H1 (cell line): ENCODE measurements around the gene DIAPH2. TPM values are rescaled to one million over a fixed set of nuclear protein-coding genes. Genes with fewer than 3 reads are reported as not detected.

Source experiments
- CTCF ChIA-PET: fragments of 300-600 bp; sonication (Branson Sonifier 250); formaldehyde crosslinking; loops from one replicate; lab custom pipeline; 2021; ENCODE audit not compliant: partially characterized antibody; lab: Charles Lee
- POLR2A ChIA-PET: fragments of 300-600 bp; sonication (Branson Sonifier 250); formaldehyde crosslinking; loops from one replicate; lab custom pipeline; 2021; ENCODE audit warnings: inconsistent platforms; ENCODE audit not compliant: partially characterized antibody; lab: Charles Lee
- DNase-seq, 2 experiments: peaks; one replicate each; pipeline versions ENCODE4 v3.0.0 to v3.0.0-alpha.2; 2010 to 2022; ENCODE audit warnings: low spot score in 2 of 2, low read depth in 1 of 2, mixed read lengths in 1 of 2
- FAIRE-seq: peaks from 2 replicates; lab custom pipeline; 2011; peaks lifted over from hg19 to GRCh38; lab: Jason Lieb, UNC
- H2AFZ ChIP-seq: 2 replicates; pipeline ENCODE4 v1.8.1; 2012; ENCODE audit warnings: low read length, inconsistent platforms
- H2AK5ac ChIP-seq: 2 replicates; pipeline ENCODE4 v1.6.1; 2013; ENCODE audit warnings: low read depth, low read length
- H2BK120ac ChIP-seq: replicated peaks from 2 replicates; pipeline ENCODE3; 2013; ENCODE audit warnings: low read depth, low read length, inconsistent platforms
- H2BK12ac ChIP-seq: 2 replicates; pipeline ENCODE4 v1.6.1; 2013; ENCODE audit warnings: low read depth, low read length
- H2BK15ac ChIP-seq: 2 replicates; pipeline ENCODE4 v1.6.1; 2013; ENCODE audit warnings: low read length
- H2BK20ac ChIP-seq: 2 replicates; pipeline ENCODE4 v1.6.1; 2013; ENCODE audit warnings: low read length
- H2BK5ac ChIP-seq: 2 replicates; pipeline ENCODE4 v1.6.1; 2013; ENCODE audit warnings: low read depth, low read length
- H3K14ac ChIP-seq: 2 replicates; pipeline ENCODE4 v1.6.1; 2013; ENCODE audit warnings: inconsistent platforms; ENCODE audit not compliant: insufficient read length
- H3K18ac ChIP-seq: 2 replicates; pipeline ENCODE4 v1.6.1; 2013; ENCODE audit warnings: low read length; ENCODE audit errors: extremely low read depth
- H3K23ac ChIP-seq: 2 replicates; pipeline ENCODE4 v1.6.1; 2013; ENCODE audit warnings: inconsistent platforms; ENCODE audit not compliant: insufficient read length
- H3K23me2 ChIP-seq: 2 replicates; pipeline ENCODE4 v1.6.1; 2013; ENCODE audit warnings: low read depth, low read length
- H3K27ac ChIP-seq: 2 replicates; pipeline ENCODE4 v1.6.1; 2011; ENCODE audit warnings: low read depth, low read length, inconsistent platforms
- H3K27me3 ChIP-seq, 4 experiments: replicated peaks in 1 of 4; 1 replicate in 1 of 4; 2 replicates in 3 of 4; pipeline versions ENCODE4 v1.6.1 to v1.8.1; 2011 to 2013; ENCODE audit warnings: low read length in 3 of 4, mild to moderate bottlenecking in 3 of 4, inconsistent platforms in 2 of 4, mixed read lengths in 2 of 4, moderate library complexity in 1 of 4; ENCODE audit not compliant: control insufficient read depth in 3 of 4, insufficient read depth in 3 of 4; ENCODE audit errors: extremely low read depth in 1 of 4
- H3K36me3 ChIP-seq, 4 experiments: 2 replicates each; pipeline versions ENCODE4 v1.6.1 to v1.8.1; 2011 to 2013; ENCODE audit warnings: mild to moderate bottlenecking in 4 of 4, low read length in 3 of 4, moderate library complexity in 2 of 4, control low read depth in 1 of 4, inconsistent platforms in 1 of 4; ENCODE audit not compliant: insufficient read depth in 4 of 4, control insufficient read depth in 2 of 4
- H3K4ac ChIP-seq: replicated peaks from 2 replicates; pipeline ENCODE3; 2013; ENCODE audit warnings: low read length, low read depth, mixed read lengths, inconsistent platforms; ENCODE audit not compliant: insufficient read length
- H3K4me1 ChIP-seq, 4 experiments: replicated peaks in 1 of 4; 1 replicate in 1 of 4; 2 replicates in 3 of 4; pipeline versions ENCODE4 v1.6.1 to v1.8.1; 2011 to 2013; ENCODE audit warnings: low read length in 3 of 4, inconsistent platforms in 2 of 4, mixed read lengths in 1 of 4; ENCODE audit not compliant: insufficient read depth in 4 of 4, control insufficient read depth in 3 of 4
- H3K4me2 ChIP-seq, 2 experiments: 2 replicates each; pipeline versions ENCODE4 v1.6.1 to v1.8.1; 2011 to 2013; ENCODE audit warnings: low read depth in 2 of 2, low read length in 2 of 2, control low read depth in 1 of 2, inconsistent platforms in 1 of 2, mild to moderate bottlenecking in 1 of 2; ENCODE audit not compliant: insufficient read depth in 1 of 2
- H3K4me3 ChIP-seq, 4 experiments: fragments of 200-600, 300-600 bp in 1 of 4; sonication (generic), shearing (Covaris generic), sonication (Bioruptor Twin) in 1 of 4; 2 replicates each; pipeline versions ENCODE4 v1.5.1 to v1.8.1; 2011 to 2016; ENCODE audit warnings: low read length in 4 of 4, low read depth in 3 of 4, control low read depth in 2 of 4, inconsistent platforms in 2 of 4, mild to moderate bottlenecking in 2 of 4, mixed read lengths in 1 of 4, moderate library complexity in 1 of 4; ENCODE audit not compliant: insufficient read depth in 2 of 4; ENCODE audit errors: extremely low read depth in 1 of 4
- H3K56ac ChIP-seq: replicated peaks from 2 replicates; pipeline ENCODE3; 2013; ENCODE audit warnings: low read depth, mild to moderate bottlenecking, mixed read lengths, low read length, inconsistent platforms; ENCODE audit not compliant: insufficient read length
- H3K79me1 ChIP-seq: 2 replicates; pipeline ENCODE4 v1.6.1; 2013; ENCODE audit warnings: low read depth, low read length, control low read depth
- H3K79me2 ChIP-seq, 2 experiments: 2 replicates each; pipeline versions ENCODE4 v1.6.1 to v1.8.1; 2012 to 2013; ENCODE audit warnings: low read length in 2 of 2, mild to moderate bottlenecking in 2 of 2, inconsistent platforms in 1 of 2; ENCODE audit not compliant: insufficient read depth in 2 of 2, control insufficient read depth in 1 of 2
- H3K9ac ChIP-seq, 4 experiments: replicated peaks in 1 of 4; 1 replicate in 1 of 4; 2 replicates in 3 of 4; pipeline versions ENCODE4 v1.6.1 to v1.8.1; 2011 to 2013; ENCODE audit warnings: low read depth in 3 of 4, low read length in 3 of 4, control low read depth in 2 of 4, mild to moderate bottlenecking in 2 of 4, moderate library complexity in 2 of 4, inconsistent platforms in 1 of 4; ENCODE audit errors: extremely low read depth in 1 of 4
- H3K9me3 ChIP-seq, 2 experiments: 2 replicates each; pipeline versions ENCODE4 v1.6.1 to v1.8.1; 2012 to 2013; ENCODE audit warnings: mild to moderate bottlenecking in 2 of 2, moderate library complexity in 2 of 2, control low read depth in 1 of 2, inconsistent platforms in 1 of 2, low read depth in 1 of 2, low read length in 1 of 2, mixed read lengths in 1 of 2; ENCODE audit not compliant: insufficient read depth in 2 of 2
- H4K20me1 ChIP-seq, 2 experiments: replicated peaks in 1 of 2; 2 replicates each; pipeline versions ENCODE3 to v1.8.1; 2011 to 2013; ENCODE audit warnings: inconsistent platforms in 2 of 2, low read length in 2 of 2, mild to moderate bottlenecking in 1 of 2; ENCODE audit not compliant: insufficient read depth in 2 of 2, control insufficient read depth in 1 of 2
- H4K5ac ChIP-seq: 2 replicates; pipeline ENCODE4 v1.6.1; 2013; ENCODE audit warnings: low read length, low read depth, mixed read lengths, inconsistent platforms; ENCODE audit not compliant: insufficient read length
- H4K8ac ChIP-seq: 2 replicates; pipeline ENCODE4 v1.8.0; 2013; ENCODE audit warnings: mild to moderate bottlenecking, moderate library complexity, low read length, inconsistent platforms; ENCODE audit not compliant: insufficient read depth; ENCODE audit errors: extremely low read depth
- H4K91ac ChIP-seq: replicated peaks from 2 replicates; pipeline ENCODE3; 2013; ENCODE audit warnings: low read length, mixed read lengths, inconsistent platforms; ENCODE audit not compliant: insufficient read length
- RBBP5 ChIP-seq: IDR thresholded peaks from 2 replicates; pipeline ENCODE4 v1.7.1; 2012; ENCODE audit warnings: low read depth, mild to moderate bottlenecking, inconsistent platforms, low read length, moderate library complexity, borderline replicate concordance
- SRF ChIP-seq: IDR thresholded peaks from 2 replicates; pipeline ENCODE4 v1.6.1; 2011; ENCODE audit warnings: mild to moderate bottlenecking, low read depth, low read length, moderate library complexity
- WGBS, 2 experiments: shearing (Covaris generic) in 1 of 2; methylation state at CpG; one replicate each; pipeline versions ENCODE4 v1.1.6 to v1.1.7; 2013 to 2015; ENCODE audit warnings: low lambda C conversion rate in 2 of 2, mixed read lengths in 2 of 2, inconsistent platforms in 1 of 2, low coverage in 1 of 2, missing lambda C conversion rate in 1 of 2; ENCODE audit not compliant: insufficient replicate concordance in 2 of 2, insufficient coverage in 1 of 2, insufficient read length in 1 of 2; ENCODE audit errors: extremely low coverage in 1 of 2, missing lambda C conversion rate in 1 of 2; 5-methylcytosine and 5-hydroxymethylcytosine counted together
- polyA plus RNA-seq, 7 experiments: library from polyadenylated mRNA; depleted of rRNA in 3 of 7; stranded (reverse) in 5 of 7; unstranded in 2 of 7; fragments of >200 nt in 5 of 7; fragments of 200-250 nt in 2 of 7; gene quantifications; 1 replicate in 5 of 7; 2 replicates in 1 of 7; 4 replicates in 1 of 7; pipeline versions ENCODE4 v1.2.1 to v1.2.3, GENCODE V29; 2011 to 2013; ENCODE audit warnings: missing spikeins in 2 of 7, mixed read lengths in 2 of 7
- total RNA-seq: library from RNA; stranded (reverse); fragmentation: NEBNext Ultra II Directional; extraction: Animal tissue kit (Norgen Biotek cat#: 25700); gene quantifications from 2 replicates; pipeline ENCODE4 v1.2.1, GENCODE V29; 2021

DIAPH2 gene
- total and polyA plus RNA-seq, 2 of the 8 experiments (the other 6 are each of a cell fraction or from before 2014, with no cell fraction given): 4.4 to 24.3 TPM

DNA sequence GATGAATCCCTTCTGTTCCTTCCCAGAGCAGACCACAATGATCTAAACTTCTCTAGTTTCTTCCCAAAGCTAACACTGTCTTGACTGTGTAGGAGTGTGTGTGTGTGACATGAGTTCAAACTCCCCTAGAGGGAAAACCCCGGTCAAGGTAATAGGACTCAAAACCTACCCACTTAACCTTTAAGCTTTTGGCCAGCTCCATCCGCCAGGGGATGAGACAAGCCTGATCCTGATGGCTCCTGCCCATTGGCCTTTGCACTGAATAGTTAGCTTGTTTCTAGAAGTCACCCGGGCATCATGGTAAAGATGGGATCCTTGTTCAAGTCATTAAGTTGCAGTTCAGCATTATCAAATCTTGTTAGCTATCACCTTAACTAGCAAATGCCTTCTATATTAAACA lies 937.5 kb downstream of the DIAPH2 start:
- no peak for DNase-seq
- WGBS, 2 experiments: 97% methylated on average over 3 of the region's 3 CpGs; no CpG with 5 or more reads in 1 of the 2 experiments

More for the DNA sequence above, 937.5 kb downstream of the DIAPH2 start:
- Histone ChIP-seq H4K5ac (no peak overlapping the region), H2BK5ac (no peak overlapping the region), H3K23me2 (no peaks in the 10 kb centered on the region), H3K18ac (no peak overlapping the region), H2AFZ (no peak overlapping the region), H3K14ac (no peak overlapping the region), H4K20me1 (no peaks in the 10 kb centered on the region), H3K9me3 (no peaks in the 10 kb centered on the region), H4K8ac (no peak overlapping the region), H3K27ac (no peak overlapping the region), H3K23ac (no peak overlapping the region), H2BK20ac (no peak overlapping the region), H3K4me2 (no peak overlapping the region), H3K79me2 (no peaks in the 10 kb centered on the region), H4K91ac (no peak overlapping the region), H2BK120ac (no peak overlapping the region), H3K36me3 (no peaks in the 10 kb centered on the region), H3K9ac (no peak overlapping the region), H3K4me1 (no peaks in the 10 kb centered on the region), H3K4me3 (no peak overlapping the region), H2AK5ac (no peak overlapping the region), H3K56ac (no peak overlapping the region), H2BK12ac (no peak overlapping the region), H3K27me3 (no peaks in the 10 kb centered on the region), H3K4ac (no peak overlapping the region), H2BK15ac (no peak overlapping the region), H3K79me1 (no peaks in the 10 kb centered on the region)
- TF ChIP-seq RBBP5: no peak
- TF ChIP-seq SRF: no peak
- no peak for FAIRE-seq
- ChIA-PET CTCF (interaction anchor here (0.6 to 1.4 kb wide), 3 partner anchors 8 to 24 kb away, joined by 3 to 4 read pairs (median 3); no protein-coding TSS in a partner anchor), POLR2A (interaction anchor here (0.5 kb wide), 1 partner anchor 143 kb away, joined by 3 read pairs; no protein-coding TSS in a partner anchor)
